SK-N-SH (cell line): ENCODE measurements around the gene DGAT2. TPM values are rescaled to one million over a fixed set of nuclear protein-coding genes. Genes with fewer than 3 reads are reported as not detected.

Experiments used
- CTCF ChIA-PET: fragments of 300-600, 350-600 bp; formaldehyde crosslinking; extraction: SDS; loops from one replicate; lab custom pipeline; 2021; lab: Yijun Ruan, JAX
- POLR2A ChIA-PET: fragments of 350-600 bp; sonication (Branson Sonifier 250); formaldehyde crosslinking; extraction: SDS; loops from one replicate; lab custom pipeline; 2020; ENCODE audit warnings: antibody characterized with exemption, inconsistent platforms; lab: Yijun Ruan, JAX
- DNase-seq: peaks from one replicate; pipeline ENCODE4 v3.0.0; 2012
- H2AFZ ChIP-seq: fragments of 200-600 bp; sonication (generic); 2 replicates; pipeline ENCODE4 v1.8.1; 2016; ENCODE audit warnings: antibody characterized with exemption, mild to moderate bottlenecking, low read depth
- H3F3A ChIP-seq: fragments of 200-600 bp; sonication (generic); replicated peaks from 2 replicates; pipeline ENCODE3; 2016; ENCODE audit warnings: antibody characterized with exemption, mild to moderate bottlenecking; ENCODE audit not compliant: insufficient read depth
- H3K27ac ChIP-seq, 2 experiments: fragments of 200-500 bp in 1 of 2; fragments of 200-600 bp in 1 of 2; sonication (Bioruptor generic) in 1 of 2; sonication (generic), shearing (Covaris generic) in 1 of 2; 2 replicates each; pipeline versions ENCODE4 v1.5.1 to v1.6.1; 2014 to 2016; ENCODE audit warnings: low read depth in 2 of 2, inconsistent platforms in 1 of 2, low read length in 1 of 2, mild to moderate bottlenecking in 1 of 2, mixed read lengths in 1 of 2
- H3K27me3 ChIP-seq: fragments of 200-600 bp; sonication (generic), shearing (Covaris generic); 2 replicates; pipeline ENCODE4 v1.6.1; 2016; ENCODE audit warnings: mixed run types; ENCODE audit not compliant: insufficient read depth
- H3K36me3 ChIP-seq, 2 experiments: fragments of 200-500 bp in 1 of 2; fragments of 200-600 bp in 1 of 2; sonication (Bioruptor generic) in 1 of 2; sonication (generic) in 1 of 2; replicated peaks in 1 of 2; 2 replicates each; pipeline versions ENCODE3 to v1.5.1; 2014 to 2016; ENCODE audit warnings: low read length in 1 of 2, mild to moderate bottlenecking in 1 of 2; ENCODE audit not compliant: insufficient read depth in 2 of 2, control insufficient read depth in 1 of 2
- H3K4me1 ChIP-seq, 2 experiments: fragments of 200-500 bp in 1 of 2; fragments of 200-600 bp in 1 of 2; sonication (Bioruptor generic) in 1 of 2; sonication (generic), shearing (Covaris generic) in 1 of 2; 2 replicates each; pipeline versions ENCODE4 v1.5.1 to v1.6.1; 2014 to 2016; ENCODE audit warnings: low read depth in 1 of 2, low read length in 1 of 2, mixed run types in 1 of 2; ENCODE audit not compliant: insufficient read depth in 2 of 2, control insufficient read depth in 1 of 2
- H3K4me2 ChIP-seq: fragments of 200-600 bp; sonication (generic), shearing (Covaris generic); 2 replicates; pipeline ENCODE4 v1.6.1; 2017; ENCODE audit warnings: mixed run types
- H3K4me3 ChIP-seq, 2 experiments: fragments of 200-500 bp in 1 of 2; fragments of 200-600 bp in 1 of 2; sonication (Bioruptor generic) in 1 of 2; sonication (generic), shearing (Covaris generic) in 1 of 2; 2 replicates each; pipeline versions ENCODE4 v1.5.1 to v1.8.1; 2014 to 2016; ENCODE audit warnings: low read depth in 2 of 2, inconsistent platforms in 1 of 2, low read length in 1 of 2, mild to moderate bottlenecking in 1 of 2, mixed read lengths in 1 of 2, moderate library complexity in 1 of 2
- H3K79me2 ChIP-seq: fragments of 200-600 bp; sonication (generic); 2 replicates; pipeline ENCODE4 v1.8.1; 2017; ENCODE audit warnings: mild to moderate bottlenecking; ENCODE audit not compliant: insufficient read depth
- H3K9ac ChIP-seq: fragments of 200-600 bp; sonication (generic); 2 replicates; pipeline ENCODE4 v1.6.1; 2017; ENCODE audit warnings: mixed run types
- H3K9me2 ChIP-seq: fragments of 200-600 bp; sonication (generic); 2 replicates; pipeline ENCODE4 v1.6.1; 2017; ENCODE audit warnings: mixed run types
- H3K9me3 ChIP-seq: fragments of 200-600 bp; sonication (generic); 2 replicates; pipeline ENCODE4 v1.6.1; 2017; ENCODE audit warnings: mixed run types, mild to moderate bottlenecking, moderate library complexity
- H4K20me1 ChIP-seq: fragments of 200-600 bp; sonication (generic); 2 replicates; pipeline ENCODE4 v1.6.1; 2017; ENCODE audit warnings: mild to moderate bottlenecking, mixed run types; ENCODE audit not compliant: insufficient read depth
- EZH2phosphoT487 ChIP-seq: fragments of 200-600 bp; sonication (generic); IDR thresholded peaks from 2 replicates; pipeline ENCODE4 v1.6.1; 2017; ENCODE audit warnings: low read depth, mixed run types, mild to moderate bottlenecking, antibody characterized with exemption, moderate library complexity, borderline replicate concordance
- FOXM1 ChIP-seq: IDR thresholded peaks from 2 replicates; pipeline ENCODE4 v1.4.0; 2012; ENCODE audit warnings: low read depth, mild to moderate bottlenecking
- GABPA ChIP-seq: IDR thresholded peaks from 2 replicates; pipeline ENCODE4 v1.4.0; 2012; ENCODE audit warnings: low read depth, mild to moderate bottlenecking
- IRF3 ChIP-seq: fragments of 150-350 bp; IDR thresholded peaks from 2 replicates; pipeline ENCODE4 v1.6.1; 2016; ENCODE audit warnings: mild to moderate bottlenecking, low read depth, low read length
- MEF2A ChIP-seq: IDR thresholded peaks from 2 replicates; pipeline ENCODE4 v1.4.0; 2012; ENCODE audit warnings: low read depth, borderline replicate concordance
- NFIC ChIP-seq: IDR thresholded peaks from 2 replicates; pipeline ENCODE4 v1.4.0; 2012; ENCODE audit warnings: borderline replicate concordance
- NRF1 ChIP-seq: IDR thresholded peaks from 2 replicates; pipeline ENCODE4 v1.6.1; 2012; ENCODE audit warnings: low read depth, mild to moderate bottlenecking, low read length
- POLR2AphosphoS5 ChIP-seq: IDR thresholded peaks from 2 replicates; pipeline ENCODE4 v1.6.1; 2012; ENCODE audit warnings: low read depth, low read length
- RCOR1 ChIP-seq: fragments of 150-350 bp; IDR thresholded peaks from 2 replicates; pipeline ENCODE4 v1.6.1; 2017; ENCODE audit warnings: antibody characterized with exemption, low read length
- RFX5 ChIP-seq: IDR thresholded peaks from 2 replicates; pipeline ENCODE4 v1.6.1; 2012; ENCODE audit warnings: mild to moderate bottlenecking, improper control_type of control experiment, low read length
- TAF1 ChIP-seq: IDR thresholded peaks from 2 replicates; pipeline ENCODE4 v1.6.1; 2012; ENCODE audit warnings: low read depth, mild to moderate bottlenecking, low read length, moderate library complexity, borderline replicate concordance
- TEAD4 ChIP-seq: IDR thresholded peaks from 2 replicates; pipeline ENCODE4 v1.4.0; 2012; ENCODE audit warnings: mild to moderate bottlenecking, borderline replicate concordance; ENCODE audit not compliant: insufficient read depth
- WGBS: methylation state at CpG from one replicate; pipeline ENCODE4 v1.1.6; 2017; ENCODE audit warnings: low lambda C conversion rate; 5-methylcytosine and 5-hydroxymethylcytosine counted together
- polyA plus RNA-seq, 3 experiments: library from polyadenylated mRNA; depleted of rRNA; stranded (reverse); fragments of >200 nt; gene quantifications; 2 replicates each; pipeline ENCODE4 v1.2.3, GENCODE V29; 2012
- TF ChIP-seq, protein P1 (sequence below): IDR thresholded peaks from 2 replicates; pipeline ENCODE4 v1.4.0; 2012; ENCODE audit warnings: low read depth, borderline replicate concordance
- TF ChIP-seq, protein P2 (sequence below): IDR thresholded peaks from 2 replicates; pipeline ENCODE4; 2012
- TF ChIP-seq, protein P3 (sequence below): fragments of 200-600 bp; sonication (generic); IDR thresholded peaks from 2 replicates; pipeline ENCODE4 v1.6.1; 2017; ENCODE audit warnings: antibody characterized with exemption, mild to moderate bottlenecking, moderate library complexity
- TF ChIP-seq, protein P4 (sequence below): IDR thresholded peaks from 2 replicates; pipeline ENCODE4 v1.6.1; 2012; ENCODE audit warnings: mild to moderate bottlenecking, low read depth, low read length, moderate library complexity

Gene DGAT2
- polyA plus RNA-seq, 1 of the 3 experiments (the other 2 are of a cell fraction) = 1.4 TPM

DNA sequence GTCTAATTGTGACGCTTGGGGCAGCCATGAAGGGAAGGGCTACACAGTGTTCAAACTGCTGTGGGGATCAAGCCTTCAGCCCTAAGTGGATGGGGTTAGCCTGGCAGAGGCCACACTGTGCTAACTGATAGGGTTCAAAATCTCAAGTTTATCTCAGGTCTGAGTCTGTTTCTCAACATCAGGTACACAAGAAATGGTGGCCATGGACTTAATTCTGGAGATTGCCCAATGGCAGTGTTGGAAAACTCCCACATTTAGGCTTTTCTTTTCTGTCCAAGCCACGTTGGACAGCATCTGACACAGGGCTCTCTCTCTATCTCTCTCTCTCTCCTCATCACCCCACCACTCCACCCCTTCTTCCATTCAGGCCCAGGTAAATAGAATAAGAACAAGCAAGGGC lies 10.9 kb upstream of the DGAT2 start:
- CTCF ChIA-PET = no interaction called here
- WGBS = 47% methylated on average over 2 of the region's 2 CpGs
- Histone ChIP-seq H2AFZ (no peak overlapping the region), H3K36me3 (no peaks in the 10 kb centered on the region), H3F3A (no peaks in the 10 kb centered on the region), H3K9ac (no peak overlapping the region), H3K4me3 (no peak overlapping the region), H3K9me2 (no peaks in the 10 kb centered on the region), H3K4me2 (no peak overlapping the region), H3K9me3 (no peaks in the 10 kb centered on the region), H3K4me1 (no peaks in the 10 kb centered on the region), H4K20me1 (no peaks in the 10 kb centered on the region), H3K27me3 (no peaks in the 10 kb centered on the region; the same call in 1 of the 2 replicates), H3K27ac (no peak overlapping the region), H3K79me2 (no peaks in the 10 kb centered on the region)
- TF ChIP-seq NRF1 (no peak), POLR2AphosphoS5 (no peak), MEF2A (no peak), EZH2phosphoT487 (no peak), RFX5 (no peak), GABPA (no peak), TEAD4 (no peak), IRF3 (no peak), RCOR1 (no peak), NFIC (no peak), FOXM1 (no peak), TAF1 (no peak)
- TF ChIP-seq, protein P1, sequence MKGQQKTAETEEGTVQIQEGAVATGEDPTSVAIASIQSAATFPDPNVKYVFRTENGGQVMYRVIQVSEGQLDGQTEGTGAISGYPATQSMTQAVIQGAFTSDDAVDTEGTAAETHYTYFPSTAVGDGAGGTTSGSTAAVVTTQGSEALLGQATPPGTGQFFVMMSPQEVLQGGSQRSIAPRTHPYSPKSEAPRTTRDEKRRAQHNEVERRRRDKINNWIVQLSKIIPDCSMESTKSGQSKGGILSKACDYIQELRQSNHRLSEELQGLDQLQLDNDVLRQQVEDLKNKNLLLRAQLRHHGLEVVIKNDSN = no peak
- TF ChIP-seq, protein P2, sequence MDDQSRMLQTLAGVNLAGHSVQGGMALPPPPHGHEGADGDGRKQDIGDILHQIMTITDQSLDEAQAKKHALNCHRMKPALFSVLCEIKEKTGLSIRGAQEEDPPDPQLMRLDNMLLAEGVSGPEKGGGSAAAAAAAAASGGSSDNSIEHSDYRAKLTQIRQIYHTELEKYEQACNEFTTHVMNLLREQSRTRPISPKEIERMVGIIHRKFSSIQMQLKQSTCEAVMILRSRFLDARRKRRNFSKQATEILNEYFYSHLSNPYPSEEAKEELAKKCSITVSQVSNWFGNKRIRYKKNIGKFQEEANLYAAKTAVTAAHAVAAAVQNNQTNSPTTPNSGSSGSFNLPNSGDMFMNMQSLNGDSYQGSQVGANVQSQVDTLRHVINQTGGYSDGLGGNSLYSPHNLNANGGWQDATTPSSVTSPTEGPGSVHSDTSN = no peak
- TF ChIP-seq, protein P3, sequence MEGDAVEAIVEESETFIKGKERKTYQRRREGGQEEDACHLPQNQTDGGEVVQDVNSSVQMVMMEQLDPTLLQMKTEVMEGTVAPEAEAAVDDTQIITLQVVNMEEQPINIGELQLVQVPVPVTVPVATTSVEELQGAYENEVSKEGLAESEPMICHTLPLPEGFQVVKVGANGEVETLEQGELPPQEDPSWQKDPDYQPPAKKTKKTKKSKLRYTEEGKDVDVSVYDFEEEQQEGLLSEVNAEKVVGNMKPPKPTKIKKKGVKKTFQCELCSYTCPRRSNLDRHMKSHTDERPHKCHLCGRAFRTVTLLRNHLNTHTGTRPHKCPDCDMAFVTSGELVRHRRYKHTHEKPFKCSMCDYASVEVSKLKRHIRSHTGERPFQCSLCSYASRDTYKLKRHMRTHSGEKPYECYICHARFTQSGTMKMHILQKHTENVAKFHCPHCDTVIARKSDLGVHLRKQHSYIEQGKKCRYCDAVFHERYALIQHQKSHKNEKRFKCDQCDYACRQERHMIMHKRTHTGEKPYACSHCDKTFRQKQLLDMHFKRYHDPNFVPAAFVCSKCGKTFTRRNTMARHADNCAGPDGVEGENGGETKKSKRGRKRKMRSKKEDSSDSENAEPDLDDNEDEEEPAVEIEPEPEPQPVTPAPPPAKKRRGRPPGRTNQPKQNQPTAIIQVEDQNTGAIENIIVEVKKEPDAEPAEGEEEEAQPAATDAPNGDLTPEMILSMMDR = no peak
- TF ChIP-seq, protein P4, sequence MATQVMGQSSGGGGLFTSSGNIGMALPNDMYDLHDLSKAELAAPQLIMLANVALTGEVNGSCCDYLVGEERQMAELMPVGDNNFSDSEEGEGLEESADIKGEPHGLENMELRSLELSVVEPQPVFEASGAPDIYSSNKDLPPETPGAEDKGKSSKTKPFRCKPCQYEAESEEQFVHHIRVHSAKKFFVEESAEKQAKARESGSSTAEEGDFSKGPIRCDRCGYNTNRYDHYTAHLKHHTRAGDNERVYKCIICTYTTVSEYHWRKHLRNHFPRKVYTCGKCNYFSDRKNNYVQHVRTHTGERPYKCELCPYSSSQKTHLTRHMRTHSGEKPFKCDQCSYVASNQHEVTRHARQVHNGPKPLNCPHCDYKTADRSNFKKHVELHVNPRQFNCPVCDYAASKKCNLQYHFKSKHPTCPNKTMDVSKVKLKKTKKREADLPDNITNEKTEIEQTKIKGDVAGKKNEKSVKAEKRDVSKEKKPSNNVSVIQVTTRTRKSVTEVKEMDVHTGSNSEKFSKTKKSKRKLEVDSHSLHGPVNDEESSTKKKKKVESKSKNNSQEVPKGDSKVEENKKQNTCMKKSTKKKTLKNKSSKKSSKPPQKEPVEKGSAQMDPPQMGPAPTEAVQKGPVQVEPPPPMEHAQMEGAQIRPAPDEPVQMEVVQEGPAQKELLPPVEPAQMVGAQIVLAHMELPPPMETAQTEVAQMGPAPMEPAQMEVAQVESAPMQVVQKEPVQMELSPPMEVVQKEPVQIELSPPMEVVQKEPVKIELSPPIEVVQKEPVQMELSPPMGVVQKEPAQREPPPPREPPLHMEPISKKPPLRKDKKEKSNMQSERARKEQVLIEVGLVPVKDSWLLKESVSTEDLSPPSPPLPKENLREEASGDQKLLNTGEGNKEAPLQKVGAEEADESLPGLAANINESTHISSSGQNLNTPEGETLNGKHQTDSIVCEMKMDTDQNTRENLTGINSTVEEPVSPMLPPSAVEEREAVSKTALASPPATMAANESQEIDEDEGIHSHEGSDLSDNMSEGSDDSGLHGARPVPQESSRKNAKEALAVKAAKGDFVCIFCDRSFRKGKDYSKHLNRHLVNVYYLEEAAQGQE = no peak
- POLR2A ChIA-PET = no interaction called here
- DNase-seq = no peak
